H4 (cell line): ENCODE data around the gene WDR74. TPM values are rescaled to one million over a fixed set of nuclear protein-coding genes. Genes with fewer than 3 reads are reported as not detected.
"Not testable (repeated sequence)": the region's sequence is repeated elsewhere in the genome, so short reads cannot be mapped to it uniquely, and the experiment has no call there.

ENCODE experiments used
- DNase-seq: peaks from one replicate; pipeline ENCODE4 v3.0.0-alpha.2; 2015; ENCODE audit warnings: low spot score
- total RNA-seq: library from RNA; depleted of rRNA; stranded (reverse); fragments of >200 nt; shearing (Covaris generic); gene quantifications from 2 replicates; pipeline ENCODE4 v1.2.3, GENCODE V29; 2014; rRNA removed

WDR74 gene
- 60.1 and 63.7 TPM in 2 replicates for total RNA-seq

GRCh38 chr11:62839050-62839945 is at the start of gene WDR74:
TSS of gene WDR74 (minus strand) at chr11:62839590. CDS start at chr11:62839570, 20 bp downstream.
- DNase-seq, result peak; percentile 95

GRCh38 chr11:62889126-62889483 is 49.7 kb upstream of the WDR74 start:
- no peak for DNase-seq

- DNase-seq, result no peak
Measured at GRCh38 chr11:62888406-62888805, 49.0 kb upstream of the WDR74 start.

GRCh38 chr11:62885137-62885750 is 45.9 kb upstream of the WDR74 start:
- no peak for DNase-seq

GRCh38 chr11:62883673-62884072 is 44.3 kb upstream of the WDR74 start:
- DNase-seq, result no peak

- DNase-seq, result no peak
Measured at GRCh38 chr11:62882788-62883501, 43.6 kb upstream of the WDR74 start.

GRCh38 chr11:62882431-62882749 is 43.0 kb upstream of the WDR74 start:
- no peak for DNase-seq

GRCh38 chr11:62881579-62882430 is 42.4 kb upstream of the WDR74 start:
- peak; percentile 98 for DNase-seq

GRCh38 chr11:62880803-62881578 is 41.6 kb upstream of the WDR74 start, which contains the start of gene SLC3A2:
TSS of gene SLC3A2 (plus strand) at chr11:62880896. CDS start at chr11:62881024, 128 bp downstream.
- DNase-seq, result peak; percentile 79

- no peak for DNase-seq
Measured at GRCh38 chr11:62880231-62880802, 40.9 kb upstream of the WDR74 start.

GRCh38 chr11:62879235-62879978 is 40.0 kb upstream of the WDR74 start:
- no peak for DNase-seq

- no peak for DNase-seq
Measured at GRCh38 chr11:62876712-62877111, 37.3 kb upstream of the WDR74 start.

- no peak for DNase-seq
Measured at GRCh38 chr11:62875698-62876478, 36.5 kb upstream of the WDR74 start.

GRCh38 chr11:62874851-62875250 is 35.5 kb upstream of the WDR74 start:
- no peak for DNase-seq

- DNase-seq, result no peak
Measured at GRCh38 chr11:62865635-62866034, 26.2 kb upstream of the WDR74 start.

- no peak for DNase-seq
Measured at GRCh38 chr11:62863687-62864335, 24.4 kb upstream of the WDR74 start.

- not testable (repeated sequence) for DNase-seq
Measured at GRCh38 chr11:62861564-62862192, 22.3 kb upstream of the WDR74 start.
